PC-3 (cell line): ENCODE data around the gene PCA3. TPM values are rescaled to one million over a fixed set of nuclear protein-coding genes. Genes with fewer than 3 reads are reported as not detected.

ENCODE experiments used
- ATAC-seq: fragments of 200-7000 bp; cut with Tn5 transposase; 2 replicates; pipeline ENCODE4 v1.9.1; 2020; ENCODE audit warnings: mild to moderate bottlenecking, moderate library complexity
- BruUV-seq: library from RNA; stranded (reverse); fragments of 400-500 nt; replicated peaks from 2 replicates; lab custom pipeline; 2021; lab: Mats Ljungman, UMichigan
- CTCF ChIA-PET: fragments of 300-600 bp; sonication (Branson Sonifier 250); formaldehyde crosslinking; loops from one replicate; lab custom pipeline; 2022; ENCODE audit warnings: antibody characterized with exemption; lab: Charles Lee
- POLR2A ChIA-PET: fragments of 300-600 bp; sonication (Branson Sonifier 250); formaldehyde crosslinking; loops from one replicate; lab custom pipeline; 2022; ENCODE audit warnings: antibody characterized with exemption; ENCODE audit not compliant: unreplicated experiment; lab: Charles Lee
- DNase-seq: peaks from one replicate; pipeline ENCODE4 v3.0.0-alpha.2; 2015
- H2AFZ ChIP-seq: fragments of 300-600 bp; sonication (generic); 2 replicates; pipeline ENCODE4 v1.6.0; 2016; ENCODE audit warnings: antibody characterized with exemption, low read length
- H3F3A ChIP-seq: fragments of 300-600 bp; sonication (generic); one replicate; pipeline ENCODE4 v1.6.0; 2017; ENCODE audit warnings: antibody characterized with exemption, low read length, control low read depth, mild to moderate bottlenecking; ENCODE audit not compliant: unreplicated experiment
- H3K27ac ChIP-seq: fragments of 300-600 bp; sonication (generic); 2 replicates; pipeline ENCODE4 v1.5.1; 2016; ENCODE audit warnings: mild to moderate bottlenecking, low read length
- H3K27me3 ChIP-seq: fragments of 300-600 bp; sonication (generic); 2 replicates; pipeline ENCODE4 v1.6.1; 2016; ENCODE audit warnings: low read length, mixed read lengths
- H3K36me3 ChIP-seq: fragments of 300-600 bp; sonication (generic); 2 replicates; pipeline ENCODE4 v1.6.1; 2016; ENCODE audit warnings: low read depth, mixed run types, low read length, mixed read lengths
- H3K4me1 ChIP-seq: fragments of 300-600 bp; sonication (generic); 2 replicates; pipeline ENCODE4 v1.5.1; 2016; ENCODE audit warnings: low read length; ENCODE audit not compliant: insufficient read depth
- H3K4me2 ChIP-seq: fragments of 300-600 bp; sonication (generic); 2 replicates; pipeline ENCODE4 v1.6.0; 2016; ENCODE audit warnings: low read length
- H3K4me3 ChIP-seq: fragments of 300-600 bp; sonication (generic); 2 replicates; pipeline ENCODE4 v1.5.1; 2016; ENCODE audit warnings: mild to moderate bottlenecking, low read length, mixed read lengths
- H3K79me2 ChIP-seq: fragments of 300-600 bp; sonication (generic); 2 replicates; pipeline ENCODE4 v1.6.1; 2017; ENCODE audit warnings: low read length, mixed read lengths
- H3K9ac ChIP-seq: fragments of 300-600 bp; sonication (generic); 2 replicates; pipeline ENCODE4 v1.6.0; 2016; ENCODE audit warnings: mild to moderate bottlenecking, low read length
- H3K9me2 ChIP-seq: fragments of 300-600 bp; sonication (generic); replicated peaks from 2 replicates; pipeline ENCODE4 v1.6.1; 2016; ENCODE audit warnings: mixed run types, low read length, mixed read lengths
- H3K9me3 ChIP-seq: fragments of 300-600 bp; sonication (generic); 2 replicates; pipeline ENCODE4 v1.6.1; 2016; ENCODE audit warnings: low read length, mixed read lengths
- H4K20me1 ChIP-seq: fragments of 300-600 bp; sonication (generic); 2 replicates; pipeline ENCODE4 v1.6.1; 2016; ENCODE audit warnings: low read length, mixed read lengths
- CTCF ChIP-seq: fragments of 300-600 bp; sonication (generic); conservative IDR thresholded peaks from 2 replicates; pipeline ENCODE4 v1.5.1; 2017; ENCODE audit warnings: antibody characterized with exemption, low read depth, mild to moderate bottlenecking, low read length
- EZH2 ChIP-seq: fragments of 300-600 bp; sonication (generic); IDR thresholded peaks from one replicate; pipeline ENCODE4 v1.6.1; 2017; ENCODE audit warnings: antibody characterized with exemption, mild to moderate bottlenecking, low read length; ENCODE audit not compliant: unreplicated experiment
- EZH2phosphoT487 ChIP-seq: fragments of 300-600 bp; sonication (generic); IDR thresholded peaks from 2 replicates; pipeline ENCODE4 v1.6.1; 2018; ENCODE audit warnings: mild to moderate bottlenecking, antibody characterized with exemption, low read length, borderline replicate concordance
- intact Hi-C: fragments of 100-400 bp; cut with micrococcal nuclease; formaldehyde crosslinking; loops from 2 replicates; pipeline ENCODE4 v1.9.0; 2023
- total RNA-seq: library from RNA; depleted of rRNA; stranded (reverse); fragments of >200 nt; gene quantifications from 2 replicates; pipeline ENCODE4 v1.2.3, GENCODE V29; 2014

The PCA3 gene
- total RNA-seq, 1 experiment from 2014 or later, result not detected

GRCh38 chr9:76772686-76773445, 8.6 kb downstream of the PCA3 start:
- DNase-seq, result no peak
- Histone ChIP-seq H3K4me2 (no peak overlapping the region), H3K4me1 (no peaks in the 10 kb centered on the region), H3F3A (no peaks in the 10 kb centered on the region), H3K4me3 (no peak overlapping the region), H3K36me3 (no peaks in the 10 kb centered on the region), H3K9me2 (no peaks in the 10 kb centered on the region), H3K9me3 (no peaks in the 10 kb centered on the region), H3K27ac (no peak overlapping the region), H4K20me1 (no peaks in the 10 kb centered on the region), H3K79me2 (no peaks in the 10 kb centered on the region), H2AFZ (no peak overlapping the region), H3K27me3 (peaks cover 25% of the 10 kb centered on the region), H3K9ac (no peak overlapping the region)
- no TSS peak for BruUV-seq
- ChIA-PET POLR2A (no interaction called here), CTCF (no interaction called here)
- TF ChIP-seq EZH2 (no peak), CTCF (no peak), EZH2phosphoT487 (no peak)
- intact Hi-C loops, result no loop called here
- ATAC-seq, result no peak

GRCh38 chr9:76784881-76785280, 20.6 kb downstream of the PCA3 start:
- Histone ChIP-seq H3K36me3 (no peaks in the 10 kb centered on the region), H3K4me2 (no peak overlapping the region), H3K27me3 (peaks cover 3% of the 10 kb centered on the region; the same call in 1 of the 2 replicates), H2AFZ (no peak overlapping the region), H3K4me1 (no peaks in the 10 kb centered on the region), H3K27ac (no peak overlapping the region), H3K4me3 (no peak overlapping the region), H4K20me1 (no peaks in the 10 kb centered on the region), H3K9ac (no peak overlapping the region), H3F3A (no peaks in the 10 kb centered on the region), H3K79me2 (no peaks in the 10 kb centered on the region), H3K9me2 (no peaks in the 10 kb centered on the region), H3K9me3 (no peaks in the 10 kb centered on the region)
- no TSS peak for BruUV-seq
- POLR2A ChIA-PET, result no interaction called here
- DNase-seq, result no peak
- TF ChIP-seq EZH2phosphoT487, result no peak
- TF ChIP-seq EZH2, result no peak
- no peak for TF ChIP-seq CTCF
- CTCF ChIA-PET, result no interaction called here
- ATAC-seq, result no peak
- intact Hi-C loops, result no loop called here

GRCh38 chr9:76785501-76785900, 21.3 kb downstream of the PCA3 start:
- no peaks in the 10 kb centered on the region; the same call in 1 of the 2 replicates for H3K27me3 ChIP-seq
- no peak overlapping the region for H3K4me3 ChIP-seq
- BruUV-seq, result no TSS peak
- H3K9ac ChIP-seq, result no peak overlapping the region
- no peaks in the 10 kb centered on the region for H3K4me1 ChIP-seq
- ATAC-seq (no peak), DNase-seq (no peak)
- no peaks in the 10 kb centered on the region for H3K9me2 ChIP-seq
- no peak overlapping the region for H3K4me2 ChIP-seq
- intact Hi-C loops, result no loop called here
- ChIA-PET CTCF (no interaction called here), POLR2A (no interaction called here)
- H3F3A ChIP-seq, result no peaks in the 10 kb centered on the region
- no peaks in the 10 kb centered on the region for H4K20me1 ChIP-seq
- H3K27ac ChIP-seq, result no peak overlapping the region
- H3K36me3 ChIP-seq, result no peaks in the 10 kb centered on the region
- H3K9me3 ChIP-seq, result no peaks in the 10 kb centered on the region
- no peaks in the 10 kb centered on the region for H3K79me2 ChIP-seq
- no peak overlapping the region for H2AFZ ChIP-seq
- no peak for TF ChIP-seq CTCF
- no peak for TF ChIP-seq EZH2
- TF ChIP-seq EZH2phosphoT487, result no peak
